GM21723 (cell line): ENCODE measurements around the gene ARID5A.
"Not testable (repeated sequence)": the region's sequence is repeated elsewhere in the genome, so short reads cannot be mapped to it uniquely, and the experiment has no call there.

ENCODE experiments used
- ATAC-seq: cut with Tn5 transposase; IDR thresholded peaks from one replicate; pipeline ENCODE4 v1.9.1; 2021; ENCODE audit warnings: mild to moderate bottlenecking, moderate library complexity; ENCODE audit not compliant: unreplicated experiment

Gene ARID5A

DNA sequence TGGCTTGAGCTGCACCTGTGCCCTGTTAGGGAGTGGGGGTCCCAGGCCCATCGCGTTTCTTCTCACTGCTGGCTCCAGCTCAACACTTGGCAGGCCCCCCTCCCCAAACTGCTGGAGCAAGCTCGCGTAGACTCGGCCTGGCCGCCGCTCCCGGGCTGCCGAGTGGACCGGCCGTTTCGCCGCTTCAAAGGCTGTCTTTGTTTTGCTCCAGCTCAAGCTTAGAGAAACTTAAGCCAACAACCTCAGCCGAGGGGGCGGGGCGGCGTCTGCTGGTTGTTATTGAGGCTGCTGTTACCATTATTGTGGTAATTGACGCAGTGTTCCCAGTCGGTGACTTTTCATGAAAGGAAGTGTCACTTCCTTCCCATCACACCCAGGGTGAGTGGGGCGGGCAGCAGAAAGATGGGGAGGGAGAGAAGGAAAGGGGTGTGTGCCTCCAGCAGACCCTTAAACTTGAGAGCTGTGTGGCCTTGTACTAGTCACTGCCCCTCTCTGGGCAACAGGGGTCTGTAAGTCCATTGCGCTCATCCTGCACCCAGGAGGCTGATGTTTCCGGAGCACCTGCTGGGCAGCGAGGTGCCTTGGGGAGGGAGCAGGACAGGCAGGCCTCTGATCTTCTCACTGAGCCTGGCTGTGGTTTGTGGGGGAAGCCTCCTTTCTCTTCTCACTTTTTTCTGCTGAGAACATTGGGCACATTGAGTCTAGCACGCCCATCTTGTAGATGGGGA is 2.1 kb downstream of the ARID5A start:
- no peak for ATAC-seq

DNA sequence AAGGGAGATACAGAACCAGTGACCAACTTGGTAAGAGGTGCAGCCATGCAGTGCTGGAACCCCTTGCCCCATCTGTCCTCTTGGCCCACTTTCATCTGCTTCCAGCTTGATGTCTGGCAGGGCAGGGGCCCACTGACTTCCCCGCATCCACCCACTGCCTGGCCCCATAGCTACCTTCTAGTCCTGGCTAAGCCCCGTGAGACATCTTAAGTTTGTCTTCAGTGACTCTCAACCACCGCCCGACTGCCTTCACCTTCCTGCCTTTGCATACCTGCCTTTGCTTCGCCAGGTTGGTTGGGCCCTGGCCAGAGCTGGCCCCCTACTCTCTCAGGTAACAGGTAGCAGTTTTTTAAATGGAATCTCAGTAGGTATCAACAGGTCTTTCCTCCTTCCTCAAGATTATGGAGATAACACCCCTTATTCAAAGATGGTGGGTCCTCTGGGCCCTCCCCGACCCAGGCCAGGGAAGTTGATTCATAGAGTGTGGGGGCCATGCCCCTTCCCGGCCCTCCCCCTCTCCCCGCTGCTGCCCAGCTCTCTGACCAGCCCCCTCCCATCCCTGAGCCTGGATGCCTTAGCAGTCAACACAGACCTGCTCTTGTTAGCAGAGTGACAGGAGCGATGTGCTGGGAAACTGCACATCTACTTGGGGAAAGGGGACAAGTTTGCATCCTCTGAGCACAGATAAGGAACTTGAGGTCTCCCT is 2.8 kb downstream of the ARID5A start:
- ATAC-seq: no peak

DNA sequence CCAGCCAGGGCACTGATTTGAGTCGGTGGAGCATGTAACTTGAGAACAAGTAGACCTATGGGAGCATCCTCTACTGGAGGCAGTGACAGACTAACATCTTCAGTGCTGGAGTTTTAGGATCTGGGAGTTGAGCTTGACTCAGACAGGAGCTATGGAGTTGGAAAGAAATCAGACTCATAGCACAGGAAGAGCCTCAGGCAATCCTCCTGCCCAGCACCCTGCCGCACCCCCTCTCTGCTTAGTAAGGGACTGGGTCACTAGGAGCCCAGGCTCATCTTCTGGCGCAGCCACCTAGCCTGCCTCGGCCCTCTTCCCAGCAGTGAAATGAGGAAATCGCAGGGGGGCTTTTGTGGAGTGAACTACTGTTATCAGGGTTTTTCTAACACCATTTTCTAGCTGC is 3.6 kb downstream of the ARID5A start:
- no peak for ATAC-seq

DNA sequence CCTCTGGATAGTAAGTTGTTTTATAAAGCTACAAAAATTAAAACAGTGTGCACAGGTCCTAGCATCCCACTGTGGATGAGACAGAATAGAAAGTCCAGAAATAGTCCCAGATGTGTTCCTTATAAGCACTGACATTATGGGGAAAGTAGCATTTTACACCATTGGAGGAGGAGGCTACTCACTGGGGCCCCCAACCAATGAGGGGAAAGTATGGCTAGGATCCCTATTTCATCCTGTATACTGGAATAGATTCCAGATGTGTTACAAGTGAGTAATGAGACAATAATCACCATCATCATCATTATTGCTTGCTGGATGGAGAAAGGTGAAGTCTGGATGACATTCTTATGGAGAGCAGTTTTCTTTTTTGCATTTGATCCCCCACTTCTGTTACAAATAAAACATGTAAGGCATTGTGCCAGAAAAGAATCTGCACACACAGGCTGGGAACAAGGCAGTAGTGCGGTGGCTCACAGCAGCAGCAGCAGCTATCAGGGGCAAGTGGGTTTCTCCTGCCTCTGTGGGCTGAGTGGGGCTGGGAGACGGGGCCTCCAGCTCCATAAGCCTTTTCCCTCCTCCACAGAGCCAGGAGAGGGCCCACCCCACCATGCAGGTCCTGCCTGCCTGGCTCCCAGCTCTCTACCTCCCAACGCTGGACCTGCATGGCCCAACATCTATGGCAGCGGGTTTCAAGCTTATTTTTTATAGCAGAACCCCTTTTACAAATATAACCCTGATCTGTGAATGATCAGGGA is 5.0 kb downstream of the ARID5A start:
- ATAC-seq: no peak

DNA sequence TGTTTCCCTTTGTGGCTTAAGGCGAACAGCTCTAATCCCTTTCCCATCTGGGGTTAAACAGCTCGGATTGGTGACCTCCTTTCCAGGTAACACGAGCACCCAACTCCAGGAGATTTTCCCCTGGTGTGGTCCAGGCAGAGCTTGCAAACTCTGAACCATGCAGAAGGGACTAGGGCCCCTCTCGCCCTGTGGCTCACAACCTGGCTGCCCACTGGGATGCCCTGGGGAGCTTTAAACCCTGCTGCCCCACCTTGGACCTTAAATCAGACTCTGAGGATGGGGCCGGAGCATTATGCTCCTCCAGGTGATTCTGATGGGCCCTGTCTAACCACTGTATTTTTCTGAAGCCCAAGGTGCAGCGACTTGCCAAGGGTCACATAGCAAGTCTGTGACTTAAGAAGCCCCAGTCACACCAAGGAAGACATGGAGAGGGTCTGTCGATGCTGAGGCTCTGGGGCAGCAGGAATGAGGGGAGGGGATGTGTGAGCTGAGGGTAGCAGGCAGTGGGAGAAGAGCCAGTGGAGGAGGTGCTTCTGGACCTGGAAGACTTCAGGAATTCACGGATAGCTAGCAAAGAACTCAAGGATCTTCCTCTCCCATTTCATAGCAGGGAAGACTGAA is 5.9 kb downstream of the ARID5A start:
- ATAC-seq: no peak

DNA sequence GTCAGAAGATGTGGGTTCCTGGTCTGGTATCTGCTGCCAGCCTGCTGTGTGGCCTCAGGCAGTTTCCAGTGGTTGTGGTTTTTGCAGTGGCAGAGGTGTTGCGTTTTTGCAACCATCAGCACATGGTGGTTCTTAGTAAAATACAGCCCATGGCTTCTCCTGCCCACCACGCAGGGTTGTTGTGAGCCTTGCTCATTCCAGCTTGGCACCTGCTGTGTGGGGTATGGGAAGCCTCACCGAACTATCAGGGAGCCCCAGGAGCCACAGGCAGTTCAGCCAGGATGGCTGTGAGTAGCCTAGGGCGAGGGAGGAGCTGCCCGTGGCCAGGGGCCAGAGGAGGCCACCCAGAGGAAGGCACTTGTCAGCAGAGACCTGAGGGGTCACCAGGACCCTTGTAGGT is 9.8 kb downstream of the ARID5A start:
- no peak for ATAC-seq

DNA sequence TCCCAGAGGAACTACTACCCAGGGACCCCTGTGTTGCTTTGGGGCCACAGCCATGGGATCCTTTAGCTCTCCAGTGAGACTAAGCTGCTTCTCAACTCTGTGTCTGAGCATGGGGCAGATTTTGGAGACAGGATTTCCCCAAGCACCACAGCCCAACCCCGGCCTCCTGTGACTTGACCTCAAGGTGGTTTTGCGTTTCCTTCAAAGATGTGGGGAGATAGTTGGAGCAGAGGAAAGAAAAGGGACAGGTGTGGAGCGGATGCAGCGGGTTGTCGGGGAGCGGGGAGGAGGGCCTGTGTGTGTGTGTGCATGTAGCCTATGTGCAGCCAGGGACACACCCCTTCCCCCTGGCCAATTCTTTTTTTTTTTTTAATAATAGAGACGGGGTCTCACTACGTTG is 10.2 kb downstream of the ARID5A start:
- no peak for ATAC-seq

DNA sequence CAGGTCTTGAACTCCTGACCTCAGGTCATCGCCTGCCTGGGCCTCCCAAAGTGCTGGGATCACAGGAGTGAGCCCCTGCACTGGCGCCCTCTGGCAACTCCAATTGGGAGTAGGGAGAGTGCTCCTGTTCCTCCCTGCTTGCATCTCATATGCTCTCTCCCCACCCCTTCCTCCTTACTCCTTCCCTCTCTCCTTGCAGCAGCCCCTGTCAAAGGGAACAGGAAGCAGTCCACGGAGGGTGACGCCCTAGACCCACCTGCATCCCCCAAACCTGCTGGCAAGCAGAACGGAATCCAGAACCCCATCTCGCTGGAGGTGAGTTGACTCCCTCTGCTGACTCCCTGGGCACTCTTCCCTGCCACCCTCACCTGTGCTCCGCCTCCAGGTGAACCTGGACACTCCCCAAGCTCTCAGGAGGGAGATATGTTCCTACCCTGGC is 10.7 kb downstream of the ARID5A start:
- no peak for ATAC-seq

DNA sequence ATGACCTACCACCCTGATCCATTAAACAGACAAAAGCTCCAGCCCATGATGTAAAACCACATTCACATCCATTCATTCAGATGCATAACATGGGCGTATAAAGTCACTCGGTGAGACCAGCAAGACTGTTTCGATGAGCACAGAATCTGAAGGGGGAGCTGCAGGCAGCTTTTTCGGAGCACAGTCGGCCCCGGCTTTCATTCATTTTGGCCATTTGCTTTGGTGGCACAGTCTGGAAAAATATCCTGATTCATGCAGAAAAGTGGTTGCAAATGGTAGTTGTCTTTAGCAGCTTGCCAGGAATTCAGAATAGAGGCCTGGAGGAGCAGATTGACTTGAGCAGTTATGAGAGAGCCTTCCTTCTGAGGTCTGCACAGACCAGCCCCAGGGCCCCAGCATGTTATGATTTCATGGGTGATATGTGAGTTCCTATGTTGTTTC is 11.2 kb downstream of the ARID5A start:
- no peak for ATAC-seq

DNA sequence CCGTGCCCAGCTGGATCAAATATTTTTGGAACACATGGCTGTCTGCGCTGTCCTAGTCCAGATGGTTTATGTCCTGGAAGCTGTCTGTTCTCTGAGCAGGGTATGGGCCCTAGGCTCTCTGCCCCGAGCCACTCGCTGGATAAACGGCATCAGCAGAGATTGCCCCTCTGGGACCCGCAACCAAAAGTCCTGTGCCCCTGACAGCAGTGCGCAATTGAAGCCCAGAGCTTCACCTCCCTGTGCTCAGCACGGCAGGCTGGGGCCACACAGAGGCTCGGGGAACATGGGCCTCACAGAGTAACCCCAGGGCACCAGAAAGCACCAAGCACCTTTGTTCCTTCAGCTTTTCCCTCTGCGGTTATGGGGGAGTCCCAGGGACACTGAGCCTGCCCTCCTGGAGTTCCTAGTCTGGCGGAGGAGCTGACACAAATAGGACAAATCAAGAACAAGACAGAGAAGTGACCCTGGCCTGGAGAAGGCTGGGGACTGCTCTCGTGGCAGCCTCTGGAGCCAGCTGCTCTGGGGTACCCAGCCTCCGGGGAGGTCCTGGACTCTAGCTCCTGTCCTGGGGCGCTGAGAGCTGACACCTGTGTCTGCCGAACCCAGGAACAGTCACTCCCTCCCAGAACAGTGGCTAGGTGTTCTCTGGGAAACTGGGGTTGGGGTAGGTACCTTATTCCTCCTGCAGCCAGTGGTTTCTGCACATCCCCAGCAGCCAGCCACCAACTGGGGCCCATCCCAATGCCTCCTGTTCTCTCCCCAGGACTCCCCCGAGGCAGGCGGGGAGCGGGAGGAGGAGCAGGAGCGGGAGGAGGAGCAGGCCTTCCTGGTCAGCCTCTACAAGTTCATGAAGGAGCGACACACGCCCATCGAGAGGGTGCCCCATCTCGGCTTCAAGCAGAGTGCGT is 12.3 kb downstream of the ARID5A start:
- no peak for ATAC-seq

DNA sequence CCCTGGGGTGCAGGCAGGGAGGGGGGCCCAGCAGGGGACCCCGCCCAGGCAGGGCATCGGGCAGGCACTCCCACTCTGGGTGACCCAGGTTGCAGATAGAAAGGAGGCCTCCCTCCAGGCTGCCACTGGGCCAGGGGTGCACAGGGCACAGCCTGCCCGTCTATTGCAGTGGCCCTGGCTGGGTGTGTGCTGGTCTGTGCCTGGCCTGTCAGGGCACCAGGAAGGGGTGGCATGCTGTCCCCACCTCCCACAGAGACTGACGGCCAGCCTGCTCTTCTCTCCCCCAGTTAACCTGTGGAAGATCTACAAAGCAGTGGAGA is 12.9 kb downstream of the ARID5A start:
- no peak for ATAC-seq

DNA sequence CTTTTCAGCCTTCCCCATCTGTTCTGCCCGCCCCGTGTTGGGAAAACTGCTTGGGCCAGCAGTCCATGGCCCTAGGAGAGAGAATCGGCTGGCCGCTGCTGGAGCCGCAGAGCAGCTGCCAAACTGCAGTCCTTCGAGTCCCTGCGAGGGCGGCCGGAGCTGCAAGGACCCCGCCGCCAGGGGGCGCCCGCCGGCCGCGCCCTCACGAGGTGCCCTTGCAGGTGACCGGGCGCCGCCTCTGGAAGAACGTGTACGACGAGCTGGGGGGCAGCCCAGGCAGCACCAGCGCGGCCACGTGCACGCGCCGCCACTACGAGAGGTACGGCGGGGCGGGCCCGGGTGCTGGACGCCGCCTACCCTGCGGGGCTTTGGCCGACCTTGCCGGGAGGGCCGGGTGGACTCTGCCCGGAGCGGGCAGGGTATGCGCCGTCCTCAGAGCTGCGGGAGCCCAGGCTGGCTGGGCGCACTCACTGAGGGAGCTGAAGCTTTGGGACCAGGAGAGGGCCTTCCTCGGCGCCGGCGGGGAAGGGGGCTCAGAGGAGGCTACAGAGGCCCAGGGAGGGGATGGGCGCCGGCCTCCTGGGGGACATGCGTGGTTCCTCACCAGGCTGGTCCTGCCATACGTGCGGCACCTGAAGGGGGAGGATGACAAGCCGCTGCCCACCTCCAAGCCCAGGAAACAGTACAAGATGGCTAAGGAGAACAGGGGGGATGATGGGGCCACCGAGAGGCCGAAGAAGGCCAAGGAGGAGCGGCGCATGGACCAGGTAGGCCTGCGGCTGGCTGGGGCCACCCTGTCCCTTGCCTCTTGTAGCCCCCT is 13.6 kb downstream of the ARID5A start:
- ATAC-seq: no peak

DNA sequence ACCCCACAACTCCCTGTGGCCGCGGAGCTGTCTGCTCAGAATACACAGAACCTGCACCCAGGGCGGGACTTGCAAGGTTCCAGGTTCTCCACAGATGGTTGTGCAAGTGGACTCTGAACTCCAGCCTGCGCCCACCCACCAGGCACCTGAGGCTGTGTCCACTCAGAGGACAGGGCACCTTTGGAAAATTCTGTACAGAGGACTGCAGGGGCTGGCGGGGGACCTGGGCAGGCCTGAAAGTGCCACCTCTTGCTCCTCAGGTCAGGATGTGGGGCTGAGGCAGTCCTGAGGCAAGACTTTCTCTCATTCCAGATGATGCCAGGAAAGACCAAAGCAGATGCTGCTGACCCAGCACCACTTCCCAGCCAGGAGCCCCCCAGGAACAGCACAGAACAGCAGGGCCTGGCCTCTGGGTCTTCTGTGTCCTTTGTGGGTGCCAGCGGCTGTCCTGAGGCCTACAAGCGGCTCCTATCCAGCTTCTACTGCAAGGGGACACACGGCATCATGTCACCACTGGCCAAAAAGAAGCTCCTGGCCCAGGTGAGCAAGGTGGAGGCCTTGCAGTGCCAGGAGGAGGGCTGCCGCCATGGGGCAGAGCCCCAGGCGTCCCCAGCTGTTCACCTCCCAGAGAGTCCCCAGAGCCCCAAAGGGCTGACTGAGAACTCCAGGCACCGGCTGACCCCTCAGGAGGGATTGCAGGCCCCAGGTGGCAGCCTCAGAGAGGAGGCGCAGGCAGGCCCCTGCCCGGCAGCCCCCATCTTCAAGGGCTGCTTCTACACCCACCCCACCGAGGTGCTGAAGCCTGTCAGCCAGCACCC is 14.4 kb downstream of the ARID5A start:
- no peak for ATAC-seq

DNA sequence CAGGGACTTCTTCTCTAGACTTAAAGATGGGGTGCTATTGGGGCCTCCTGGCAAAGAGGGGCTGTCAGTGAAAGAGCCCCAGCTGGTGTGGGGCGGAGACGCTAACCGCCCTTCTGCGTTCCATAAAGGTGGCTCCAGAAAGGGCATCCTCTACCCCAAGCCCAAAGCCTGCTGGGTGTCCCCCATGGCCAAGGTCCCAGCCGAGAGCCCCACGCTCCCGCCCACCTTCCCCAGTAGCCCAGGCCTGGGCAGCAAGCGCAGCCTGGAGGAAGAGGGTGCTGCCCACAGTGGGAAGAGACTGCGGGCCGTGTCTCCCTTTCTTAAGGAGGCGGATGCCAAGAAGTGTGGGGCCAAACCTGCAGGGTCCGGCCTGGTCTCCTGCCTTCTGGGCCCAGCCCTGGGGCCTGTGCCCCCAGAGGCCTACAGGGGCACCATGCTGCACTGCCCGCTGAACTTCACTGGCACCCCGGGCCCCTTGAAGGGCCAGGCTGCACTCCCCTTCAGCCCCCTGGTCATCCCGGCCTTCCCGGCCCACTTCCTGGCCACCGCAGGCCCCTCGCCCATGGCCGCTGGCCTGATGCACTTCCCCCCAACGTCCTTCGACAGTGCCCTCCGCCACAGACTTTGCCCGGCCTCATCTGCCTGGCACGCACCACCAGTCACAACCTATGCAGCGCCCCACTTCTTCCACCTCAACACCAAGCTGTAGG is 15.2 kb downstream of the ARID5A start:
- no peak for ATAC-seq

DNA sequence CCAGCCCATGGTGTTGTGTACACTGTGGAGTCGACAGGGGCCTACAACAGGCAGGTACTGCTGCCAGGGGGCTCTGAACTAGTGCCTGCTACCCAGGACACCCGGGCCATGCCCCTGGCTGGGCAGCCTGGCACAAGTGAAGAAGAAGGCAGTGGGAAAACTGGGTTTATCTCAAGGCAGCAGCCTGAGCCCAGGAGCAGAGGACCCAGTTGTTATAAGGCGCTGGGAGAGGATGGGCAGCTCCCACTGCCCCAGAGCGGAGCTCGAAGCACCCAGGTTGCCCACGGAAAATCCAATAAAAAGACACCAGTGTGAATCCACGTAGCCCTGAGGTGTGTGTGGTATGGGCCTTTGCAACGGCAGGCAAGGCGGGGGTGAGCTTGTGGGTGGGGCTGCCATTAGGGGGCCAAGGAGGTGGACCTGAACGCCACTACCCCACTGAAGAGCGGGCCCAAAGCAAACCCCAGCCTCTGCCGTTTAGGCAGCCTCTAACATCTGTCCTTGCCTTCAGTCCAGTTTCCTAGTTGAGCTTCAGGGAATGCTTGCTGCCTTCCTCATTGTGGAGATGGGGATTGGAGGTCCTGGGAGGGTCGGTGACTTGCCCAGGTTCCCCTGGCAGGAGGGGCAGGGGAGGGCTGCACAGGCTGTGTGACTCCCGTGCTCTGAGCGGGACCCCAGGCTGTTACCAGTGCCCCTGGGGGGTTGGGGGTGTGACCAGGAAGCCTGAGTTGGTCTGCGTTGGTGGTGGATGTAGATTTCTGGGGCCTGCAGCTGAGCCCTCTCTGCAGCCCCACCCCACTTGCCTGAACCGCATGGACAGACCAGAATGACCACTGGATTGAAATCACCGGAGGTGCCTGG is 16.0 kb downstream of the ARID5A start:
- ATAC-seq: no peak

DNA sequence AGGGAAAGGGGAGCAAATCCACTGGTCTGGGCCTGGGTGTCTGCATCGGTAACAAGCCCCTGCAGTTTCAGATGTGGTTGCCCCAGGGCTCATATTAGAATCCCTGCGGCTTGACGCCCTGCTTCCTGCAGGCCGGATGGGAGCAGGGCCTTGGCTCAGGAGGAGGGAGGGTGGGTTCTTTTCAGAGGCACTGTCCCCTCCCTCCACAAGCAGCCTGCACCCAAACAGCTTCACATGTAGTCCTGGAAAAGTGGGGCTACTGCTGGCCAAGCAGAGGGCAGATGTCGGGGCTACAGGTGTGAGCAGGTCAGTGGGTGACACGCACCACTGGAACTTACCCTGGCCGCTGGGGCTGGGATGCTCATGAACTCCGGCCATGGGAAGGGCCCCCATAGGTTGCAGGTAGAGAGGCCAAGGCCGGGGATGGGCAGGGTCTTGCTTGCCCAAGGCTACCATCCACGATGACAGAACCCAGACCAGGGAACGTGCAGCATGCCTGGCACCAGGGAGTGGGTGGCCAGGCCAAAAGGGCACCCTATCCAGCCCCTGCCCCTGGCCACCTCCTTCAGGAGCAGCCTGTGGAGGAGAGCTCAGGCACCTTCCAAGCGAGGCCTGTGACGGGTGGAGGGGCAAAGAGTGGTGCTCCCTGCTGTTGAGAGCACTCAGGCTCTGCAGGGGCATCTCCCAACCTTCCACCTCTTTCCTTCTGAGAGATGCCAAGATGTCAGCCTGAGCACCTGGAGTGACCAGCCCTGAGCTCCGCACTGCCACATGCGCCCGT is 16.8 kb downstream of the ARID5A start:
- ATAC-seq: no peak

DNA sequence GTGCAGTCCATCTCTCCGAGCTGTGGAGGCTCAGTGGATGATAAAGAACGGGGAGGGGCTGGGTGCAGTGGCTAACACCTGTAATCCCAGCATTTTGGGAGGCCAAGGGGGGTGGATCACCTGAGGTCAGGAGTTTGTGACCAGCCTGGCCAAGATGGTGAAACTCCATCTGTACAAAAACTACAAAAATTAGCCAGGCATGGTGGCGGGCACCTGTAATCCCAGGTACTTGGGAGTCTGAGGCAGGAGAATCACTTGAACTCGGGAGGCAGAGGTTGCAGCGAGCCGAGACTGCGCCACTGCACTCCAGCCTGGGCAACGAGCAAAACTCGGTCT is 17.4 kb downstream of the ARID5A start:
- not testable (repeated sequence) for ATAC-seq
